ENCODE measurements around the gene USP25.
A peak's percentile ranks its signal among the peaks of the same experiment; 100 is the strongest.

Gene USP25

GRCh38 chr21:15893902-15894301 is 164.1 kb downstream of the USP25 start:
- TF ChIP-seq CTCF (IDR thresholded peaks at IDR 0.05), result no peak

GRCh38 chr21:15894596-15894995 is 164.8 kb downstream of the USP25 start:
- H3K9me3 ChIP-seq, result no peaks in the 10 kb centered on the region
- TF ChIP-seq CTCF (IDR thresholded peaks at IDR 0.05), result peak; percentile 34 to 48
- H3K36me3 ChIP-seq, result no peaks in the 10 kb centered on the region
- DNase-seq, result no peak
- intact Hi-C loops (cut with DNase I; ENCODE audit: low total_unique reads), result no loop called here
- H3K4me1 ChIP-seq, result peaks cover 0 to 15% (median 2%) of the 10 kb centered on the region in 4 donors
- no peak overlapping the region for H3K4me3 ChIP-seq
- no peak overlapping the region for H3K27ac ChIP-seq
- no peaks in the 10 kb centered on the region for H3K27me3 ChIP-seq

More at GRCh38 chr21:15893902-15894301, 164.1 kb downstream of the USP25 start:
- DNase-seq, result no peak
- no peak overlapping the region for H3K4me3 ChIP-seq
- peaks cover 0 to 15% (median 2%) of the 10 kb centered on the region in 4 donors for H3K4me1 ChIP-seq
- H3K27me3 ChIP-seq, result no peaks in the 10 kb centered on the region
- H3K9me3 ChIP-seq, result no peaks in the 10 kb centered on the region
- no peaks in the 10 kb centered on the region for H3K36me3 ChIP-seq
- no peak overlapping the region for H3K27ac ChIP-seq
- intact Hi-C loops (cut with DNase I; ENCODE audit: low total_unique reads), result no loop called here

GRCh38 chr21:15895142-15896106 is 165.6 kb downstream of the USP25 start:
- intact Hi-C loops (cut with DNase I; ENCODE audit: low total_unique reads), result no loop called here
- peaks cover 0 to 4% (median 0%) of the 10 kb centered on the region in 3 donors for H3K9me3 ChIP-seq
- H3K4me1 ChIP-seq, result peaks cover 0 to 15% (median 2%) of the 10 kb centered on the region in 4 donors
- H3K27me3 ChIP-seq, result no peaks in the 10 kb centered on the region
- no peak overlapping the region for H3K4me3 ChIP-seq
- no peaks in the 10 kb centered on the region for H3K36me3 ChIP-seq
- DNase-seq, result no peak
- TF ChIP-seq CTCF (IDR thresholded peaks at IDR 0.05), result no peak
- H3K27ac ChIP-seq, result no peak overlapping the region

- no peak for DNase-seq
- intact Hi-C loops (cut with DNase I; ENCODE audit: low total_unique reads), result no loop called here
- Histone ChIP-seq H3K4me1 (peaks cover 0 to 15% (median 2%) of the 10 kb centered on the region in 4 donors), H3K9me3 (peaks cover 0 to 12% (median 0%) of the 10 kb centered on the region in 3 donors), H3K36me3 (no peaks in the 10 kb centered on the region), H3K4me3 (no peak overlapping the region), H3K27me3 (no peaks in the 10 kb centered on the region), H3K27ac (no peak overlapping the region)
- TF ChIP-seq CTCF (IDR thresholded peaks at IDR 0.05), result no peak
Observed at GRCh38 chr21:15896501-15896900, 166.7 kb downstream of the USP25 start.

GRCh38 chr21:15904389-15904788 is 174.6 kb downstream of the USP25 start:
- no peak for DNase-seq
- Histone ChIP-seq H3K9me3 (peaks cover 0 to 25% (median 4%) of the 10 kb centered on the region in 3 donors), H3K4me3 (no peak overlapping the region), H3K4me1 (no peaks in the 10 kb centered on the region), H3K27me3 (no peaks in the 10 kb centered on the region), H3K36me3 (no peaks in the 10 kb centered on the region), H3K27ac (no peak overlapping the region)
- TF ChIP-seq CTCF (IDR thresholded peaks at IDR 0.05), result no peak
- intact Hi-C loops (cut with DNase I; ENCODE audit: low total_unique reads), result no loop called here
